ENCODE data around the gene ZBTB2.

GRCh38 chr6:151393410-151393809, 2.1 kb upstream of the ZBTB2 start:
- TF ChIP-seq CTCF (IDR thresholded peaks at IDR 0.05) (no peak), POLR2AphosphoS5 (IDR thresholded peaks at IDR 0.05) (no peak), POLR2A (IDR thresholded peaks at IDR 0.05) (no peak)
